ENCODE data around the gene ARPC2.

The ARPC2 gene

GRCh38 chr2:218234521-218234920, 17.5 kb downstream of the ARPC2 start:
- TF ChIP-seq CTCF (IDR thresholded peaks at IDR 0.05; ENCODE audit: low read depth, low read length, missing control alignments): no peak
- H3K4me3 ChIP-seq (ENCODE audit: low read depth, low read length): no peak overlapping the region
- DNase-seq (ENCODE audit: low read depth): no peak

GRCh38 chr2:218235017-218235416, 18.0 kb downstream of the ARPC2 start:
- no peak for TF ChIP-seq CTCF (IDR thresholded peaks at IDR 0.05; ENCODE audit: low read depth, low read length, missing control alignments)
- H3K4me3 ChIP-seq (ENCODE audit: low read depth, low read length): no peak overlapping the region
- no peak for DNase-seq (ENCODE audit: low read depth)

- TF ChIP-seq CTCF (IDR thresholded peaks at IDR 0.05; ENCODE audit: low read depth, low read length, missing control alignments): no peak
- no peak for DNase-seq (ENCODE audit: low read depth)
- H3K4me3 ChIP-seq (ENCODE audit: low read depth, low read length): no peak overlapping the region
Measured at GRCh38 chr2:218236829-218237228, 19.8 kb downstream of the ARPC2 start.

GRCh38 chr2:218238887-218239286, 21.9 kb downstream of the ARPC2 start:
- DNase-seq (ENCODE audit: low read depth): no peak
- TF ChIP-seq CTCF (IDR thresholded peaks at IDR 0.05; ENCODE audit: low read depth, low read length, missing control alignments): no peak
- H3K4me3 ChIP-seq (ENCODE audit: low read depth, low read length): no peak overlapping the region

GRCh38 chr2:218244204-218244603, 27.2 kb downstream of the ARPC2 start:
- TF ChIP-seq CTCF (IDR thresholded peaks at IDR 0.05; ENCODE audit: low read depth, low read length, missing control alignments): no peak
- no peak for DNase-seq (ENCODE audit: low read depth)
- no peak overlapping the region for H3K4me3 ChIP-seq (ENCODE audit: low read depth, low read length)

GRCh38 chr2:218244665-218245064, 27.7 kb downstream of the ARPC2 start:
- H3K4me3 ChIP-seq (ENCODE audit: low read depth, low read length): no peak overlapping the region
- DNase-seq (ENCODE audit: low read depth): no peak
- no peak for TF ChIP-seq CTCF (IDR thresholded peaks at IDR 0.05; ENCODE audit: low read depth, low read length, missing control alignments)

- H3K4me3 ChIP-seq (ENCODE audit: low read depth, low read length): no peak overlapping the region
- TF ChIP-seq CTCF (IDR thresholded peaks at IDR 0.05; ENCODE audit: low read depth, low read length, missing control alignments): no peak
- no peak for DNase-seq (ENCODE audit: low read depth)
Measured at GRCh38 chr2:218245214-218245613, 28.2 kb downstream of the ARPC2 start.

All from GM12864 (cell line).